M059J (cell line): Measurements from ENCODE around the gene GUCY2D. TPM values are rescaled to one million over a fixed set of nuclear protein-coding genes. Genes with fewer than 3 reads are reported as not detected.
"Not testable (repeated sequence)": the region's sequence is repeated elsewhere in the genome, so short reads cannot be mapped to it uniquely, and the experiment has no call there.

Experiments
- DNase-seq: peaks from one replicate; pipeline ENCODE4 v3.0.0-alpha.2; 2012; ENCODE audit warnings: low read depth
- total RNA-seq: library from RNA; depleted of rRNA; stranded (reverse); fragments of >200 nt; shearing (Covaris generic); gene quantifications from 2 replicates; pipeline ENCODE4 v1.2.3, GENCODE V29; 2014

Gene GUCY2D
- total RNA-seq, 1 experiment from 2014 or later, result not detected

- DNase-seq, result peak; percentile 41
These were observed 14.4 kb downstream of the GUCY2D start for GRCh38 chr17:8016632-8017424.

- no peak for DNase-seq
These were observed 16.0 kb downstream of the GUCY2D start for GRCh38 chr17:8018436-8018835.

GRCh38 chr17:8019166-8019565 lies 16.8 kb downstream of the GUCY2D start:
- no peak for DNase-seq

- DNase-seq, result peak; percentile 89
These were observed 17.5 kb downstream of the GUCY2D start for GRCh38 chr17:8019665-8020650.

GRCh38 chr17:8020776-8021564 lies 18.6 kb downstream of the GUCY2D start:
- DNase-seq, result no peak

GRCh38 chr17:8021565-8022359 lies 19.3 kb downstream of the GUCY2D start:
- no peak for DNase-seq

GRCh38 chr17:8022360-8023003 lies 20.1 kb downstream of the GUCY2D start:
- peak; percentile 18 for DNase-seq

- not testable (repeated sequence) for DNase-seq
These were observed 21.7 kb downstream of the GUCY2D start for GRCh38 chr17:8024161-8024560.

GRCh38 chr17:8025176-8025911 lies 22.9 kb downstream of the GUCY2D start:
- DNase-seq, result no peak

GRCh38 chr17:8029121-8029520 lies 26.7 kb downstream of the GUCY2D start:
- peak; percentile 93 for DNase-seq

GRCh38 chr17:8031261-8031661 lies 28.8 kb downstream of the GUCY2D start:
- DNase-seq, result no peak

- DNase-seq, result no peak
These were observed 29.5 kb downstream of the GUCY2D start for GRCh38 chr17:8031950-8032349.

- DNase-seq, result no peak
These were observed 30.0 kb downstream of the GUCY2D start for GRCh38 chr17:8032442-8032841.

GRCh38 chr17:8038954-8039610 lies 36.7 kb downstream of the GUCY2D start, which contains the start of gene ALOX15B:
Gene ALOX15B, plus strand, starts transcription at chr17:8039059. Its CDS starts 97 bp downstream, at chr17:8039156.
- DNase-seq, result no peak

GRCh38 chr17:8039611-8040168 lies 37.3 kb downstream of the GUCY2D start:
- DNase-seq, result no peak

- DNase-seq, result peak; percentile 59
These were observed 39.0 kb downstream of the GUCY2D start for GRCh38 chr17:8041249-8041928.

- no peak for DNase-seq
These were observed 39.6 kb downstream of the GUCY2D start for GRCh38 chr17:8041979-8042378.
